GM11168 (cell line): ENCODE data around the gene TCP11L2.
"Not testable (repeated sequence)": the region's sequence is repeated elsewhere in the genome, so short reads cannot be mapped to it uniquely, and the experiment has no call there.

Experiments used
- in situ Hi-C: fragments of 300-500 bp; cut with MboI; formaldehyde crosslinking; loops from one replicate; pipeline ENCODE4 v1.12.0; 2022; ENCODE audit warnings: low sequenced_read_pairs; ENCODE audit not compliant: unreplicated experiment

Gene TCP11L2

GRCh38 chr12:106304001-106304421, 1.5 kb downstream of the TCP11L2 start:
- in situ Hi-C loops = no loop called here

DNA sequence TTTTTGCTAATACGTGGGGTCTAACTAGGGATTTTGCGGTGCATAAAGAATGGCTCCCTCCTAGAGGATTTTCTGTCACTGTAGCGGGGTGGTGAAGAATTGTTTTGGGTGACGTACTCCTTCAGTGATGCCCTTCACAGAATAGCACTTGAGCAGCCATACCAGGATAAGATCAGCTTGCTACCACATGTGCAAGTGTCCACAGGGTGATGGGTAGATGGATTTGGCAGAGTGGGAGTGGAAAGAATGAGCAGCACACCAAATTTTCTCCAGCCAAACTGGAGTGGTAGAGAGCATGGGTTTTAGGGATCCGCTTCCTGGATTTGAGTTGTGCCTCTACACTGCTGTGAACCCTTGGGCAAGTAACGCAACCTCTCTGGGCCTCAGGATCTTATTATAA, 2.3 kb downstream of the TCP11L2 start:
- in situ Hi-C loops = no loop called here

- in situ Hi-C loops = no loop called here
These were observed 2.8 kb downstream of the TCP11L2 start for GRCh38 chr12:106305376-106305775.

DNA sequence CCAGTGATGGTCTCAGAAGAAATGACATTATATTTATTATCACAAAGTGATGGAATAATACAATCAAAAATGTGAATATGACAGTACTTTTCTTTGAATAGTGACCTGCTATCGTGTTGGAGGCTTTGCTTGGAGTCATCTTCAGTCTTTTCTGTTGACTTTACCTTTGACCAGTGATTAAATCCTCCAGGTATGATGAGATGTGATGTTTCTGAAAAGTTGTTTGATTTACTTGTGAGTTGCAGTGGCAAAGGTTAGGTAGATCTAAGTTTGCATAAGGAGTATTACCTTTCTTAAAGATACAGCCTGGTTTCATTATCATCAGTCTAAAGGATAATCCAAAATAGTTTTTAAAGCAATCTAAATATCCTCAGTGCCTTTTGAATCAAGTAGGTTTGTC, 4.6 kb downstream of the TCP11L2 start:
- in situ Hi-C loops = no loop called here

GRCh38 chr12:106308121-106308520, 5.6 kb downstream of the TCP11L2 start:
- in situ Hi-C loops = no loop called here

DNA sequence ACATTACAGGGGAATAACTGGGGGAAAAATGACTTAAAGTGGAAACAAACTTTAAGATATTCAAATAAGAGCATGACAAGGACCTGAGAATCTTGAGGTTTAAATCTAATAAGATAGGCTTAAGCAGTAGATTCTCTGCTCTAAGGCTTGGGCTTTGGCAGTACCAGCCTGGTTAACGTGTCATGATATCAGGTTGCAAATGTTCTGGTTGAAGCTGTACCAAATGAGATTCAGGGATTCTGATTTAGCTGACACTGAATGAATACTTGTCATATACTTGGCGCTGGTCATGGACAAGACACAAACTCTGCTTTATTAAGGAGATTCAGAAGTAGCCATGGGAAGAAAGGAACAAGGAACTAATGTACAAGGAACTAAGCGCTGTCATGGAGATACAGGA, 6.1 kb downstream of the TCP11L2 start:
- in situ Hi-C loops = no loop called here

- in situ Hi-C loops = no loop called here
These were observed 7.4 kb downstream of the TCP11L2 start for GRCh38 chr12:106309671-106310505.

- in situ Hi-C loops = no loop called here
These were observed 8.2 kb downstream of the TCP11L2 start for GRCh38 chr12:106310687-106311086.

GRCh38 chr12:106311139-106311538, 8.6 kb downstream of the TCP11L2 start:
- in situ Hi-C loops = no loop called here

- in situ Hi-C loops = not testable (repeated sequence)
These were observed 10.9 kb downstream of the TCP11L2 start for GRCh38 chr12:106313413-106313812.

- in situ Hi-C loops = no loop called here
These were observed 13.0 kb downstream of the TCP11L2 start for GRCh38 chr12:106315523-106315922.

- in situ Hi-C loops = no loop called here
These were observed 15.0 kb downstream of the TCP11L2 start for GRCh38 chr12:106317406-106318082.

DNA sequence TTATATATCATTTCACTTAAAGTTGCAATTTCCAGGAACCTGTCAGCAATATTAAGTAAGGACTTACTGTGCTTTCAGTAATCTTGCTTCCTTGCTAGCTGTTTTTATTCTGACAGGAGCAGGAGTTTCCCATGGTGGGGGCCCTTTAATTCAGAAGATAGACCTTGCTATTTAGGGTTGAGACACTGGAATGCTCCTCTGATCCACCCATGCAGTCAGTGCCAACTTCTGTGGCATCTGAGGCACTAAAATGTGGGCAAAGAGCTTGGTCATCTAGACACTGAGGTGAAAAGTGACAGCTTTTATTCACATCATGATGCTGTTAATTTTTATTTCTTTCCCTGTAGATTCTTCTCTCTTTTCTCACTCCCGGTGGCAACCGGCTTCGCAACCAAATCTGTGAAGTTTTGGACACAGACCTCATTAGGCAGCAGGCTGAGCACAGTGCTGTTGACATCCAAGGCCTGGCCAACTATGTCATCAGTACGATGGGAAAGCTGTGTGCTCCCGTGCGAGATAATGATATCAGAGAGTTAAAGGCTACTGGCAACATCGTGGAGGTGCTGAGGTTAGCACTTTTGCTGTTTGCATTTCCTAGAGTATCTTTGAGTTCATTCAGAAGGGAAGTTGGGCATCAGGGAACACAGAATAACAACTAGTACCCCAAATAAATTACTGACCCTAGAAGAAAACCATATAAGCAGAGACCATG, 18.8 kb downstream of the TCP11L2 start:
- in situ Hi-C loops = no loop called here

DNA sequence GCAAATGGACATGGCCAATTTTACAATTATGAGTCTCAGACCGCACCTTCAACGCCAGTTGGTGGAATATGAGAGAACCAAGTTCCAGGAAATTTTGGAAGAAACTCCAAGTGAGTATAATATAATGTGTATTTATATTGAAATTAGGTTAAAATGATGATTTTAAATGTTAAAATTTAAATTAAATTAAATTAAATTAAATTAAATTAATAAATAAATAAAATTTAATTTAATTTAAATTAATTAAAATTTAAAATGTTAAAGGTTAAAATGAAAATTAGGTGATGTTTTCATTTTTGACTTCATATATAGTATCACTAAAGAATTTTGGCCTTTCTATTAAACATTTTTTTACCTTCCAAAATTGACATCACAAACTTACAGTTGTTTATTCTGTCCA, 21.0 kb downstream of the TCP11L2 start:
- in situ Hi-C loops = no loop called here

DNA sequence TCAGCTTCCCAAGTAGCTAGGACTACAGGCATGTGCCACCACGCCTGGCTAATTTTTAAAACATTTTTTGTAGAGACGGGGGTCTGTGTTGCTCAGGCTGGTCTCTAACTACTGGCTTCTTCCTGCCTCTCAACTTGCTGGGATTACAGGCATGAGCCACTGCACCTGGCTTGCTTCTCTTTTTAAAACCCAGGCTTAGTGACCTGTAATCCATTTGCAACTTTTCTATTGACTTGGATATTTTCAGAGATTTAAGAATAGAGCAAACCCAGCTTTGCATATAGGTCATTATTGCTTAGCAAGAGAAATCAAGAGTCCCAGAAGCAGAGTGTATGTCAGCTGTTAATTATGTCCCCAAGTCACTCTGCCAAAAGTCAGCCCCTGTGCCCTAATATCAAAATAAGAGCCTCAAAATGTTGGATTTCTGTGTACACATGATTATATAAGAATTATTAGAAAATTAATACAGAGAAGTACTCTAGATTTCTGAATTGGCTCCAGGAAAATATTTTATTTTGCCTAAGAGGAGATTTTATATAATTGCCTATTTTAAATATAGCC, 24.9 kb downstream of the TCP11L2 start:
- in situ Hi-C loops = no loop called here

DNA sequence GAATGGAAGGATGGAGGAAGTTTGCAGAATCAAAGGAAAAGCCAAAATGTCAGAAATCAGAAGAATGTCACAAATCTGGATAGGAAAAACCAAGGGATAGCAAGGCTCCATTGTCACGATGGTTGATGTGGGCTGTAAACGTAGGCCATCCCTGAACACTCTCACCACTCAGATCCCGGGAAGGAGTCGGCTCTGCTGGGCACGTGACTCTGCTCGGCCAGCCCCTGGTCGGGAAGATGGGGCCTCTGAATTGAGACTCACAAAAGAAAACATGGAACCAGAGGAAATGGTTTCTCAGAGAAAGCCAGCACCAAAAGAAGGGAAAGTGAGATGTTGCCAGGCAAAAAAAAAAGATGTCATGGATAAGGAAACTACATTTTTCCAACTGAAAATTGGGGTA, 26.2 kb downstream of the TCP11L2 start:
- in situ Hi-C loops = no loop called here

- in situ Hi-C loops = no loop called here
These were observed 26.9 kb downstream of the TCP11L2 start for GRCh38 chr12:106329231-106329982.

DNA sequence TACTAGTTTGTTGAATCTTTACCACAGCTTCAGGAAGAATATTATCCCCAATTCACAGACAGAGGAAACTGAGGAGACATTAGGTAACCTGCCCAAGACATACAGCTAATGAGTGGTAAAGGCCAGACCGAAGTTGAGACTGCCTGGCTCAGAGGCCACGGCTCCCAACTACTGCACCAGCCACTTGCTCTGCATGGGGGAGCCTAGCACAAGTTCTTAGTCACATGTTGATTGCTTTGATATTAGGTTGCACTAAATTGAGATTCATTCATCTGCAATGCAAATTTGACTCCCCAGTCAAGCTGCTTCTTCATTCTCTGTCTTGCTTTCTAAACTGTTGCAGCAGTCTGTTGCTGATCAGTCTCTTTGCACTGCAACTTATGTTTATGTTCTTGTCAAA, 29.1 kb downstream of the TCP11L2 start:
- in situ Hi-C loops = no loop called here

DNA sequence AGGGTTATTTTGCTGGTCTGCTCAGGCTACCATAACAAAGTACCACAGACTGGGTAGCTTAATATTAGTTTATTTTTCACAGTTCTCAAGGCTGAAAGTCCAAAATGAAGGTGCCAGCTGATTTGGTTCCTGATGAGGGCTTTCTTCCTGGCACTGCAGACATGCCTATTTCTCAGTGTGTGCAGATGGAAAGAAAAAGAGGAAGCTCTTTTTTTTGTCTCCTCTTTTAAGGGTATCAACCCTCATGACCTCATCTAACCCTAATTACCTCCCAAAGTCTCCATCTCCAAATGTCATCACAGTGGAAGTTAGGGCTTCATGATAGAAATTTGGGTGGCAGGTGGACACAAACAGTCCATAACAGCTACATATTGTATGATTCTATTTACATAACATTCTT, 30.0 kb downstream of the TCP11L2 start:
- in situ Hi-C loops = no loop called here

DNA sequence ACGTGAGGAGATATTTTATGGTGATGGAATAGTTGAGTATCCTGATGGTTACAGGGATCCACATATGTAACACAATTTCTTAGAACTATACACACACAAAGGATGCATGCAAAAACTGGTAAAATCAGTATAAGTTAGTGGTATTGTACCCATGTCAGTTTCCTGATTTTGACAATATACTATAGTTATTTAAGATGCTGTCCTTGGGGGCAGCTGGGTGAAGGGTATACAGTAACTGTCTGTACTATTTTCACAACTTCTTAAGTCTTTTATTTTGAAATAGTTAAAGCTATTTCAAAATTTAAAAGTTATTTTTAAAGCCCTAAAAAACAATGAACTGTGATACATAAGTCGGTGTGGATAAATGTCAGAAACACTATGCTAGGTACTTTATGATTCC, 30.5 kb downstream of the TCP11L2 start:
- in situ Hi-C loops = no loop called here
